SK-N-SH (cell line): ENCODE measurements around the gene NUFIP2. TPM values are rescaled to one million over a fixed set of nuclear protein-coding genes. Genes with fewer than 3 reads are reported as not detected.
A peak's percentile ranks its signal among the peaks of the same experiment; 100 is the strongest.

Source experiments
- CTCF ChIA-PET: fragments of 300-600, 350-600 bp; formaldehyde crosslinking; extraction: SDS; loops from one replicate; lab custom pipeline; 2021; lab: Yijun Ruan, JAX
- POLR2A ChIA-PET: fragments of 350-600 bp; sonication (Branson Sonifier 250); formaldehyde crosslinking; extraction: SDS; loops from one replicate; lab custom pipeline; 2020; ENCODE audit warnings: antibody characterized with exemption, inconsistent platforms; lab: Yijun Ruan, JAX
- DNase-seq: peaks from one replicate; pipeline ENCODE4 v3.0.0; 2012
- H2AFZ ChIP-seq: fragments of 200-600 bp; sonication (generic); 2 replicates; pipeline ENCODE4 v1.8.1; 2016; ENCODE audit warnings: antibody characterized with exemption, mild to moderate bottlenecking, low read depth
- H3F3A ChIP-seq: fragments of 200-600 bp; sonication (generic); replicated peaks from 2 replicates; pipeline ENCODE3; 2016; ENCODE audit warnings: antibody characterized with exemption, mild to moderate bottlenecking; ENCODE audit not compliant: insufficient read depth
- H3K27ac ChIP-seq, 2 experiments: fragments of 200-500 bp in 1 of 2; fragments of 200-600 bp in 1 of 2; sonication (Bioruptor generic) in 1 of 2; sonication (generic), shearing (Covaris generic) in 1 of 2; 2 replicates each; pipeline versions ENCODE4 v1.5.1 to v1.6.1; 2014 to 2016; ENCODE audit warnings: low read depth in 2 of 2, inconsistent platforms in 1 of 2, low read length in 1 of 2, mild to moderate bottlenecking in 1 of 2, mixed read lengths in 1 of 2
- H3K27me3 ChIP-seq: fragments of 200-600 bp; sonication (generic), shearing (Covaris generic); 2 replicates; pipeline ENCODE4 v1.6.1; 2016; ENCODE audit warnings: mixed run types; ENCODE audit not compliant: insufficient read depth
- H3K36me3 ChIP-seq, 2 experiments: fragments of 200-500 bp in 1 of 2; fragments of 200-600 bp in 1 of 2; sonication (Bioruptor generic) in 1 of 2; sonication (generic) in 1 of 2; replicated peaks in 1 of 2; 2 replicates each; pipeline versions ENCODE3 to v1.5.1; 2014 to 2016; ENCODE audit warnings: low read length in 1 of 2, mild to moderate bottlenecking in 1 of 2; ENCODE audit not compliant: insufficient read depth in 2 of 2, control insufficient read depth in 1 of 2
- H3K4me1 ChIP-seq, 2 experiments: fragments of 200-500 bp in 1 of 2; fragments of 200-600 bp in 1 of 2; sonication (Bioruptor generic) in 1 of 2; sonication (generic), shearing (Covaris generic) in 1 of 2; 2 replicates each; pipeline versions ENCODE4 v1.5.1 to v1.6.1; 2014 to 2016; ENCODE audit warnings: low read depth in 1 of 2, low read length in 1 of 2, mixed run types in 1 of 2; ENCODE audit not compliant: insufficient read depth in 2 of 2, control insufficient read depth in 1 of 2
- H3K4me2 ChIP-seq: fragments of 200-600 bp; sonication (generic), shearing (Covaris generic); 2 replicates; pipeline ENCODE4 v1.6.1; 2017; ENCODE audit warnings: mixed run types
- H3K4me3 ChIP-seq, 2 experiments: fragments of 200-500 bp in 1 of 2; fragments of 200-600 bp in 1 of 2; sonication (Bioruptor generic) in 1 of 2; sonication (generic), shearing (Covaris generic) in 1 of 2; 2 replicates each; pipeline versions ENCODE4 v1.5.1 to v1.8.1; 2014 to 2016; ENCODE audit warnings: low read depth in 2 of 2, inconsistent platforms in 1 of 2, low read length in 1 of 2, mild to moderate bottlenecking in 1 of 2, mixed read lengths in 1 of 2, moderate library complexity in 1 of 2
- H3K79me2 ChIP-seq: fragments of 200-600 bp; sonication (generic); 2 replicates; pipeline ENCODE4 v1.8.1; 2017; ENCODE audit warnings: mild to moderate bottlenecking; ENCODE audit not compliant: insufficient read depth
- H3K9ac ChIP-seq: fragments of 200-600 bp; sonication (generic); 2 replicates; pipeline ENCODE4 v1.6.1; 2017; ENCODE audit warnings: mixed run types
- H3K9me2 ChIP-seq: fragments of 200-600 bp; sonication (generic); 2 replicates; pipeline ENCODE4 v1.6.1; 2017; ENCODE audit warnings: mixed run types
- H3K9me3 ChIP-seq: fragments of 200-600 bp; sonication (generic); 2 replicates; pipeline ENCODE4 v1.6.1; 2017; ENCODE audit warnings: mixed run types, mild to moderate bottlenecking, moderate library complexity
- H4K20me1 ChIP-seq: fragments of 200-600 bp; sonication (generic); 2 replicates; pipeline ENCODE4 v1.6.1; 2017; ENCODE audit warnings: mild to moderate bottlenecking, mixed run types; ENCODE audit not compliant: insufficient read depth
- EP300 ChIP-seq, 2 experiments: IDR thresholded peaks; 2 replicates each; pipeline versions ENCODE4 v1.4.0 to v1.6.1; 2012; ENCODE audit warnings: borderline replicate concordance in 1 of 2, low read depth in 1 of 2, low read length in 1 of 2
- EZH2phosphoT487 ChIP-seq: fragments of 200-600 bp; sonication (generic); IDR thresholded peaks from 2 replicates; pipeline ENCODE4 v1.6.1; 2017; ENCODE audit warnings: low read depth, mixed run types, mild to moderate bottlenecking, antibody characterized with exemption, moderate library complexity, borderline replicate concordance
- FOSL2 ChIP-seq: IDR thresholded peaks from 2 replicates; pipeline ENCODE4 v1.4.0; 2012; ENCODE audit warnings: low read depth, mild to moderate bottlenecking, moderate library complexity, borderline replicate concordance
- GABPA ChIP-seq: IDR thresholded peaks from 2 replicates; pipeline ENCODE4 v1.4.0; 2012; ENCODE audit warnings: low read depth, mild to moderate bottlenecking
- GATA2 ChIP-seq: sonication (generic); formaldehyde crosslinking; IDR thresholded peaks from 2 replicates; pipeline ENCODE4 v1.5.0; 2020; ENCODE audit warnings: mild to moderate bottlenecking, missing genetic modification reagents
- NFIC ChIP-seq: IDR thresholded peaks from 2 replicates; pipeline ENCODE4 v1.4.0; 2012; ENCODE audit warnings: borderline replicate concordance
- SIN3A ChIP-seq: IDR thresholded peaks from 2 replicates; pipeline ENCODE4 v1.6.1; 2012; ENCODE audit warnings: low read depth, mild to moderate bottlenecking, low read length, moderate library complexity, borderline replicate concordance
- SMC3 ChIP-seq: IDR thresholded peaks from 2 replicates; pipeline ENCODE4 v1.6.1; 2012; ENCODE audit warnings: low read depth, low read length, improper control_type of control experiment
- TEAD4 ChIP-seq: IDR thresholded peaks from 2 replicates; pipeline ENCODE4 v1.4.0; 2012; ENCODE audit warnings: mild to moderate bottlenecking, borderline replicate concordance; ENCODE audit not compliant: insufficient read depth
- YY1 ChIP-seq: IDR thresholded peaks from 2 replicates; pipeline ENCODE4 v1.4.0; 2012; ENCODE audit warnings: low read depth, mild to moderate bottlenecking
- WGBS: methylation state at CpG from one replicate; pipeline ENCODE4 v1.1.6; 2017; ENCODE audit warnings: low lambda C conversion rate; 5-methylcytosine and 5-hydroxymethylcytosine counted together
- polyA plus RNA-seq, 3 experiments: library from polyadenylated mRNA; depleted of rRNA; stranded (reverse); fragments of >200 nt; gene quantifications; 2 replicates each; pipeline ENCODE4 v1.2.3, GENCODE V29; 2012
- TF ChIP-seq, protein P1 (sequence below): fragments of 150-350 bp; IDR thresholded peaks from 2 replicates; pipeline ENCODE4 v1.6.1; 2016; ENCODE audit warnings: mild to moderate bottlenecking, low read depth, low read length
- TF ChIP-seq, protein P2 (sequence below): IDR thresholded peaks from 2 replicates; pipeline ENCODE4 v1.4.0; 2012; ENCODE audit warnings: low read depth, borderline replicate concordance

Gene NUFIP2
- polyA plus RNA-seq, 1 of the 3 experiments (the other 2 are of a cell fraction): 9.0 TPM

DNA sequence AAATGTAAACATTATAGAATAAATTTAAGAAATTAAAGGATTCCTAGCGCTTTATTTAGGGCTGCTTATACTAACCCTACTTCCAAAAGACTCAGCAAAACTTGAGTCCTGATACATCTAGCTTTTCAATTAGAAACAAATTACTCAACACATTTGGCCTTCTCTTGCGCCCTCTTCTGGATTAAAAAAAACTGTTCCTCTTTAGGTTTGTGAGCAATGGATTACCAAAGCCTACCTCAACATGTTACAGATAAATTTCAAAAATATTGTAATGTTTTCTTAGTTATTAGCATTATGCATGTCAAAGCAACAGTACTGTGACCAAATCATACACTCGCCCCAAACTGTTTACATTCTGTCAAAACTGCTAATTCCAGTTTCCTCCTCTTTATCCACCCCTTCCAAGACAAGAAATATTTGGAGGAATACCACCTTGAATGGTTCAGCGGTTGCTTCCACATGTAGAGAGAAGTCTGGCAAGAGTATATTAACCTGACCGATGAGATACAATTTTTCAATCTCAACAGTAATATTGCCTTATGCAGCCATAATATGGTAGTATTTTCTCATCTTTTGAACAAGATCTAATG lies 2.7 kb downstream of the NUFIP2 start (continued):
- no peak for TF ChIP-seq GATA2 (CRISPR knock-in tag)
- no peak for TF ChIP-seq EP300 (IDR thresholded peaks at IDR 0.05; ENCODE audit: borderline replicate concordance in 1 of 2, low read depth in 1 of 2, low read length in 1 of 2)
- no peak for TF ChIP-seq EZH2phosphoT487
- TF ChIP-seq TEAD4: no peak
- TF ChIP-seq NFIC: no peak
- no peak for TF ChIP-seq GABPA

DNA sequence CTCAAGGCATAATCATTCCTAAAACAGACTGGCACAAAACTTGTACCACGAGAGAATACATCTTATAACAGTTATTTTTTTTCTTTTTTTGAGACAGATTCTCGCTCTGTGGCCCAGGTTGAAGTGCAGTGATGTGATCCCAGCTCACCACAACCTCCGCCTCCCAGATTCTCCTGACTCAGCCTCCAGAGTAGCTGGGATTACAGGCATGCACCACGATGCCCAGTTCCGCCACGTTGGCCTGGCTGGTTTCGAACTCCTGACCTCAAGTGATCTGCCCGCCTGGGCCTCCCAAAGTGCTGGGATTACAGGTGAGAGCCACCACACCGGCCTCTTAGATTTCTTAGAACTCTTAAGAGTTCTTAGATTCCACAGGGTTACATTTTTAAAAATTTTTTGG lies 4.1 kb downstream of the NUFIP2 start:
- ChIA-PET CTCF (interaction anchor here (0.9 to 3.8 kb wide), 12 partner anchors 11 to 337 kb away, joined by 3 to 43 read pairs (median 13); no protein-coding TSS in a partner anchor), POLR2A (interaction anchor here (1.6 kb wide), 1 partner anchor 141 kb away, joined by 5 read pairs; no protein-coding TSS in a partner anchor)
- Histone ChIP-seq H4K20me1 (peaks cover 75% of the 10 kb centered on the region), H2AFZ (no peak overlapping the region), H3K79me2 (peaks cover 89% of the 10 kb centered on the region), H3K9ac (peak overlapping the region; percentile 12; the same call in 1 of the 2 replicates), H3F3A (peaks cover 28% of the 10 kb centered on the region), H3K27me3 (no peaks in the 10 kb centered on the region), H3K9me2 (no peaks in the 10 kb centered on the region), H3K9me3 (no peaks in the 10 kb centered on the region), H3K4me2 (peak overlapping the region; percentile 86; the same call in 1 of the 2 replicates), H3K36me3 (peaks cover 23 to 67% of the 10 kb centered on the region in 2 experiments), H3K4me1 (peaks cover 19 to 20% of the 10 kb centered on the region in 2 experiments; a peak in 3 of 4 replicates), H3K27ac (no peak overlapping the region)
- WGBS: 92% methylated on average over 9 of the region's 9 CpGs
- no peak for DNase-seq
- no peak for TF ChIP-seq SMC3
- TF ChIP-seq, protein P1, sequence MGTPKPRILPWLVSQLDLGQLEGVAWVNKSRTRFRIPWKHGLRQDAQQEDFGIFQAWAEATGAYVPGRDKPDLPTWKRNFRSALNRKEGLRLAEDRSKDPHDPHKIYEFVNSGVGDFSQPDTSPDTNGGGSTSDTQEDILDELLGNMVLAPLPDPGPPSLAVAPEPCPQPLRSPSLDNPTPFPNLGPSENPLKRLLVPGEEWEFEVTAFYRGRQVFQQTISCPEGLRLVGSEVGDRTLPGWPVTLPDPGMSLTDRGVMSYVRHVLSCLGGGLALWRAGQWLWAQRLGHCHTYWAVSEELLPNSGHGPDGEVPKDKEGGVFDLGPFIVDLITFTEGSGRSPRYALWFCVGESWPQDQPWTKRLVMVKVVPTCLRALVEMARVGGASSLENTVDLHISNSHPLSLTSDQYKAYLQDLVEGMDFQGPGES: no peak
- TF ChIP-seq, protein P2, sequence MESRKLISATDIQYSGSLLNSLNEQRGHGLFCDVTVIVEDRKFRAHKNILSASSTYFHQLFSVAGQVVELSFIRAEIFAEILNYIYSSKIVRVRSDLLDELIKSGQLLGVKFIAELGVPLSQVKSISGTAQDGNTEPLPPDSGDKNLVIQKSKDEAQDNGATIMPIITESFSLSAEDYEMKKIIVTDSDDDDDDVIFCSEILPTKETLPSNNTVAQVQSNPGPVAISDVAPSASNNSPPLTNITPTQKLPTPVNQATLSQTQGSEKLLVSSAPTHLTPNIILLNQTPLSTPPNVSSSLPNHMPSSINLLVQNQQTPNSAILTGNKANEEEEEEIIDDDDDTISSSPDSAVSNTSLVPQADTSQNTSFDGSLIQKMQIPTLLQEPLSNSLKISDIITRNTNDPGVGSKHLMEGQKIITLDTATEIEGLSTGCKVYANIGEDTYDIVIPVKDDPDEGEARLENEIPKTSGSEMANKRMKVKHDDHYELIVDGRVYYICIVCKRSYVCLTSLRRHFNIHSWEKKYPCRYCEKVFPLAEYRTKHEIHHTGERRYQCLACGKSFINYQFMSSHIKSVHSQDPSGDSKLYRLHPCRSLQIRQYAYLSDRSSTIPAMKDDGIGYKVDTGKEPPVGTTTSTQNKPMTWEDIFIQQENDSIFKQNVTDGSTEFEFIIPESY: no peak
- TF ChIP-seq, all 33 proteins: peak for 0
- no peak overlapping the region for H3K4me3 ChIP-seq

DNA sequence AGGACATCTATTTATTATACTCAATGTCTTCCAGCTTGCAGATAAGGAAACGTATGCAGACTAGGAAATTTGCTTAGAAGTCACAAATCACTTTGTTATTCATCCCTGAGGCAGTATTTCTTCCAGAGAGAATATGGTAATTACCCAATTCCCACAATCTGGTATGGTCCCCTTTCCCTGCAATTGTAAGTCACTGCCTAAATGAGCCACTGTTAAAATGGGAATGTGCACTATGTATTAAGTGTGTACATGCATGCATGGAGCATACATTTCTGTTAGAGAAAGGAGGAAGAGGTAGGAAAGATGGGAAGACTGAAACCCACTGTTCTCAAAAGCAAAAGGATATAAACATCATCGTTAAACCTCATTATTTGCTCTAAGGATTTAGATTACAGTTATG lies 10.0 kb downstream of the NUFIP2 start:
- H3K4me1 ChIP-seq: peaks cover under 1 to 16% of the 10 kb centered on the region in 2 experiments; a peak in 3 of 4 replicates
- H3K9me3 ChIP-seq: no peaks in the 10 kb centered on the region
- no peaks in the 10 kb centered on the region for H3K27me3 ChIP-seq
- H3K9me2 ChIP-seq: no peaks in the 10 kb centered on the region; the same call in 1 of the 2 replicates
- ChIA-PET CTCF (interaction anchor here (1.1 to 1.8 kb wide), 6 partner anchors 8 to 289 kb away, joined by 3 to 12 read pairs (median 4); no protein-coding TSS in a partner anchor), POLR2A (no interaction called here)
- peaks cover 26% of the 10 kb centered on the region for H3F3A ChIP-seq
- peak overlapping the region; percentile 4 to 64; a peak in 3 of 4 replicates for H3K27ac ChIP-seq
- peak overlapping the region; percentile 36 for H3K4me2 ChIP-seq
- WGBS: 49% methylated on average over 2 of the region's 2 CpGs
- TF ChIP-seq GABPA (no peak), GATA2 (CRISPR knock-in tag) (0 out of 2 replicates have a peak, but pooled peaks have one; percentile 13), FOSL2 (no peak), NFIC (no peak), EP300 (IDR thresholded peaks at IDR 0.05; ENCODE audit: borderline replicate concordance in 1 of 2, low read depth in 1 of 2, low read length in 1 of 2) (peak in 1 of 2 experiments; percentile 36; a peak in 1 of 4 replicates), SMC3 (no peak), YY1 (no peak), SIN3A (no peak)
- TF ChIP-seq, protein P1: no peak
- DNase-seq: peak; percentile 36
- peaks cover 42 to 95% of the 10 kb centered on the region in 2 experiments for H3K36me3 ChIP-seq
- no peak overlapping the region for H3K9ac ChIP-seq
- peaks cover 100% of the 10 kb centered on the region for H3K79me2 ChIP-seq
- H4K20me1 ChIP-seq: peaks cover 100% of the 10 kb centered on the region
- H3K4me3 ChIP-seq: no peak overlapping the region
- H2AFZ ChIP-seq: no peak overlapping the region
